ENCODE measurements around the gene SETBP1. TPM values are rescaled to one million over a fixed set of nuclear protein-coding genes. Genes with fewer than 3 reads are reported as not detected.

Gene SETBP1
- total and polyA plus RNA-seq, 2 of the 13 experiments (the other 11 are each of a cell fraction or from before 2014, with no cell fraction given), result 0.18 to 0.65 TPM

DNA sequence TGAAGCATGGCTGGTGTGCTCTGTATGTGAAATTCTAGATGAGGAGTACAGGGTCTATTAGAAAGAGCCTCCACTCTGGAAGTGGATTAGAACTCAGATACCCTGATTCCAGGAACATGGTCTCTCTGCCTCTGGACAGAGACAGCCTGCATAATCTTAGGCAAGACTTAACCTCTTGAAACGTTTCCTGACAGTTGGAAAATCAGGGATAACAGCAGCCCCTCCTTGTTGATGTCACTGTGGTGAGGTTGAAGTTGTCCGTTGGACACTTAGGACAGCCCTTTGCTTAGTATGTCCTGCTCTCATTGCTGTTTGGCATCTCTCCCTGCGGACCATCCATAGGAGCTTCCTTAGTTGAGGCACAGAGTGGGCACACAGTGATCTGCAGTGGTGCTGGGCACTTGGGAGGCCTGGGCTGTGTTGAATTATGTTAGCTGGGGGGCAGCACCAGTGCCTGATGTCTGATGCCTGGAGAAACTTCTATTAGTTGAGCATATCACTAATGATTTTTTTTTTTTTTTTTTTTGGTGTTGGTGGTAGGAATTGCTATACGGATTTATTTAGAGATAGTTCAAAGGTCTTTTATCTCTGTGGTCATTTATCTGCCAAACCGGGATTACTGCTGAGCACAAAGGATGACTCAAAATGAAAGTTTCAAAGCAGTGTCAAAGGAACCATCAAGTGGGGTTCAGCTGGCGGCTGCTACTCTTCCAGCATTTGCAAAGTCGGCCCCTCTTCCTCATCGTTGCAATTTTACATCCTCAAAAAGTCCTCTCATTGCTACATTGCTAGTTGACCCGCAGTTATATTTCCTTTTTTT is 28.8 kb downstream of the SETBP1 start:
- WGBS (ENCODE audit: low lambda C conversion rate), result 40% methylated on average over 8 of the region's 9 CpGs
- no peak overlapping the region for H2AFZ ChIP-seq (ENCODE audit: low read length)
- no peaks in the 10 kb centered on the region for H3K4me1 ChIP-seq (ENCODE audit: insufficient read depth, low read length)
- H3K27ac ChIP-seq (ENCODE audit: extremely low read length, insufficient read depth, low read length), result no peak overlapping the region
- in situ Hi-C loops (cut with HindIII; ENCODE audit: extremely low pct_ligation_motif_present, low pct_unique_long_range_greater_than_20kb), result no loop called here
- no peak overlapping the region for H3K4me2 ChIP-seq (ENCODE audit: low read depth, low read length)
- TF ChIP-seq CHCHD3 (CRISPR knock-in tag; IDR thresholded peaks at IDR 0.05), result no peak
- no peak for TF ChIP-seq SIX4 (CRISPR knock-in tag; IDR thresholded peaks at IDR 0.05)
- TF ChIP-seq ZSCAN22 (CRISPR knock-in tag; IDR thresholded peaks at IDR 0.05), result no peak
- no peak for TF ChIP-seq ZNF549 (CRISPR knock-in tag; IDR thresholded peaks at IDR 0.05)
- no peak for TF ChIP-seq RFXAP (CRISPR knock-in tag; IDR thresholded peaks at IDR 0.05; ENCODE audit: borderline replicate concordance)
- TF ChIP-seq TBX2 (CRISPR knock-in tag; IDR thresholded peaks at IDR 0.05; ENCODE audit: borderline replicate concordance), result no peak
- TF ChIP-seq, protein P1, sequence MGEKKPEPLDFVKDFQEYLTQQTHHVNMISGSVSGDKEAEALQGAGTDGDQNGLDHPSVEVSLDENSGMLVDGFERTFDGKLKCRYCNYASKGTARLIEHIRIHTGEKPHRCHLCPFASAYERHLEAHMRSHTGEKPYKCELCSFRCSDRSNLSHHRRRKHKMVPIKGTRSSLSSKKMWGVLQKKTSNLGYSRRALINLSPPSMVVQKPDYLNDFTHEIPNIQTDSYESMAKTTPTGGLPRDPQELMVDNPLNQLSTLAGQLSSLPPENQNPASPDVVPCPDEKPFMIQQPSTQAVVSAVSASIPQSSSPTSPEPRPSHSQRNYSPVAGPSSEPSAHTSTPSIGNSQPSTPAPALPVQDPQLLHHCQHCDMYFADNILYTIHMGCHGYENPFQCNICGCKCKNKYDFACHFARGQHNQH (CRISPR knock-in tag; IDR thresholded peaks at IDR 0.05), result no peak
- no peak for TF ChIP-seq ZSCAN12 (CRISPR knock-in tag; IDR thresholded peaks at IDR 0.05)
- no peak for TF ChIP-seq ZNF772 (CRISPR knock-in tag; IDR thresholded peaks at IDR 0.05)
- TF ChIP-seq, protein P2, sequence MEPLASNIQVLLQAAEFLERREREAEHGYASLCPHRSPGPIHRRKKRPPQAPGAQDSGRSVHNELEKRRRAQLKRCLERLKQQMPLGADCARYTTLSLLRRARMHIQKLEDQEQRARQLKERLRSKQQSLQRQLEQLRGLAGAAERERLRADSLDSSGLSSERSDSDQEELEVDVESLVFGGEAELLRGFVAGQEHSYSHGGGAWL (CRISPR knock-in tag; IDR thresholded peaks at IDR 0.05), result no peak
- no peak for TF ChIP-seq ZNF17 (CRISPR knock-in tag; IDR thresholded peaks at IDR 0.05)
- TF ChIP-seq KDM3A (CRISPR knock-in tag; IDR thresholded peaks at IDR 0.05; ENCODE audit: low read depth), result no peak
- H3K79me2 ChIP-seq (ENCODE audit: insufficient read depth, low read length), result no peaks in the 10 kb centered on the region
- POLR2A ChIA-PET, result no interaction called here
- H3K36me3 ChIP-seq (replicated peaks in 1 of 2; ENCODE audit: control insufficient read depth in 1 of 2, insufficient read depth in 2 of 2, low read length in 2 of 2), result no peaks in the 10 kb centered on the region
- no peak for FAIRE-seq
- no peak overlapping the region for H3K9ac ChIP-seq (ENCODE audit: insufficient read depth, low read depth, low read length)
- no peaks in the 10 kb centered on the region for H3K9me3 ChIP-seq (ENCODE audit: low read length)
- intact Hi-C loops (cut with micrococcal nuclease; ENCODE audit: unreplicated experiment), result no loop called here
- CTCF ChIA-PET (ENCODE audit: low intra/inter-chr PET ratio, low total read pairs), result no interaction called here
- DNase-seq (ENCODE audit: low spot score), result no peak
- H3K27me3 ChIP-seq (ENCODE audit: control insufficient read depth in 1 of 2, insufficient read depth in 2 of 2, low read length in 2 of 2), result no peaks in the 10 kb centered on the region
- no peaks in the 10 kb centered on the region for H4K20me1 ChIP-seq (ENCODE audit: insufficient read depth, low read length)
- ATAC-seq, result no peak
- BruUV-seq (replicated peaks), result no TSS peak
- H3K4me3 ChIP-seq (replicated peaks in 1 of 3; ENCODE audit: insufficient read depth in 1 of 3, low read depth in 2 of 3, low read length in 3 of 3), result no peak overlapping the region
